Measurements from ENCODE around the gene NPDC1. TPM values are rescaled to one million over a fixed set of nuclear protein-coding genes. Genes with fewer than 3 reads are reported as not detected.

NPDC1 gene
- 27.3 and 49.4 TPM in 2 replicates for total RNA-seq

DNA sequence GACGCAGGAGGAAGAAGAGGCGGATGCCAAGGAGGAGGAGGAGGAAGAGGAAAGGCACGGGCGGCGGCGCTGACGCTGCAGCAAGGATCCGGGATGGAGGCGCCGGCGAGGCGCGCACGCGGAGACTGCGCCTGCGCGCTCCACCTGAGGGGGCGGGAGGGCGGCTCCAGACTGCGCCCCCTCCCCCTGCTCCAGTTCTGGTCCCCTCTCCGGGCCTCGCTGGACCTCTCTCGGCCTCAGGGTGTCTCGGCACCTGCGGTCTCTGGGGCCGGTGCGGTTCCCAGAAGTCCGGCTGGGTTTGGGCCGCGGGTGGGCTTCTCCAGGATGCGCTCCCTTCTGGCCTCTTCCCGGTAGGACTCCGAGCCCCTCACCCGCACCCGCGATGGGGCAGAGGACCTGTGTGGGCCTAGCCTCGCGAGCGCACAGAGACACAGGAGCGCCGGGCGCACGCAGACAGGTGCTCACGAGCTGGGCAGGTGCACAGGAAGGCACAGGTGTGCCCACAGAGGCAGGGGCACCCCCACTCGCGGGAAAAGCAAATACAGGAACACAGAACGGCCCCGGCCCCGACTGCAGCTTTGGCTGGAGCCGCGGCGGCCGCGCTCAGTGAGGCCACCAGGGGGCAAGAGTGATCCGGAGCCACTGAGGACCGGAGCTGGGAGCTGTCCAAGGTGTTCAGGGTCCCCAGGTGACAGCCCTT is at the start of gene NPDC1:
Gene NPDC1, minus strand, starts transcription at position 90 of the 700 bp plus-strand sequence. CDS start 188 bp downstream, outside the sequence.

DNA sequence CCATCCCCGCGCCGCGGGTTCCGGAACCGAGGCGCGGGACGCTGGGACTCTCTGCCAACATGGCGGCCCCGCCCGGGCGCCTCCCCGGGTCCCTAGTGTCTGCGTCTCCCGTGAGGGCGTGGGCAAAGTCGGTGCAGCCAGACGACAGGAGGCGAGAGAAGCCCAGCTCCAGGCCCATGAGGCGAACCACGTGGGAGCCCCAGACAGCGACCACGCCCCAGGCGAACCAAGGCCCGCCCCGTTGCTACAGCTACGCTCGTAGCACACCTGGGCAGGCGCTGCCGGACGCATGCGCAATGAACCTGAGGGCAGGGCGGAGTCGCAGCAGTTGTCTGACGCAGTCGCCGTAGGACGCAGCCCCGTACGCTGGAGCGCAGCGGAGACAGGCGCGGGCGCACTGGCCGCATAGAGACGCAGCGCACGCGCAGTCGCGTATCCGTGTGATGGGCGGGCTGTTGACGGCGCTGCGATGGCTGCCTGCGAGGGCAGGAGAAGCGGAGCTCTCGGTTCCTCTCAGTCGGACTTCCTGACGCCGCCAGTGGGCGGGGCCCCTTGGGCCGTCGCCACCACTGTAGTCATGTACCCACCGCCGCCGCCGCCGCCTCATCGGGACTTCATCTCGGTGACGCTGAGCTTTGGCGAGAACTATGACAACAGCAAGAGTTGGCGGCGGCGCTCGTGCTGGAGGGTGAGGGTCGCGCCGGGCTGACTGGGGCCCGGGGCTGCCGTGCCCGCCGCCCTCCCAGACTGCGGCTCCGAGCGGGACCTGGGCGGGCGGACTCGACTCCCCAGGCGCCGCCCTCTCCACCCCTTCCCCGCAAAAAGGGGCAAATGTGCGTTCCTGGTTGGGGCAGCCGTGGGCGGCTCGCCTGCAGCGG is 40.8 kb upstream of the NPDC1 start, which contains the start of gene MAN1B1:
Gene MAN1B1, plus strand, starts transcription at position 455 of the 878 bp plus-strand sequence. Its CDS starts 15 bp downstream, at position 470.

DNA sequence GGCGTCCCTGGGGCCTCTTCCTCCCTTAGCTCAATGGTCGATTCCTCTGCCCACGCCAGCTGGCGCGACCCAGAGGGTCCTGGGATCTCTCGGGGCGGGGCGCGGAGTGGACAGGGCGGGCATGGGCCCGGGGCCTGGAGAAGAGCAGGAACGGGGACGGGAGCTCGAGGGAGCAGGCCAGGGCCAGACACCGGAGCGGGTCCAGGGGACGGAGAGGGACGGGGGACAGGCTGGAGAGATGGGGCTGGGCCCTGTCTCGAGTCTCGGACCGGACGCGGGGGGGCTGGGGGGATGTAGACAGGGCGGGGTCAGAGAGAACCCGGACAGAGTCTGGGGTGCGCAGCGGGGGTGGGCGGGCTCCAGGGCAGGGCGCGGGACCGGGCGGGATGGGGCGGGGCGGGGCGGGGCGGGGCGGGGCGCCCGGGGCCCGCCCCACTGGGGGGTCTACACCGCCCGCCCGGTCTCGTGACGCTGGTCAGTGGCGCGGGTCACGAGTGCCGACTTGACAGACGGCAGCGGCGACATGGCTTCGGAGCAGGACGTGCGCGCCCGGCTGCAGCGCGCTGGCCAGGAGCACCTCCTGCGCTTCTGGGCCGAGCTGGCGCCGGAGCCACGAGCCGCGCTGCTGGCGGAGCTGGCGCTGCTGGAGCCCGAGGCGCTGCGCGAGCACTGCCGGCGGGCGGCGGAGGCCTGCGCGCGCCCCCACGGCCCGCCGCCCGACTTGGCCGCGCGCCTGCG is 31.2 kb upstream of the NPDC1 start, which contains the start of gene UAP1L1:
Gene UAP1L1, plus strand, starts transcription at position 508 of the 738 bp plus-strand sequence. Its CDS starts 16 bp downstream, at position 524.

GRCh38 chr9:137070201-137070905 is 24.4 kb upstream of the NPDC1 start, which contains the start of gene SAPCD2:
Gene SAPCD2 (minus strand): TSS chr9:137070557. CDS start chr9:137070460, 97 bp downstream.

DNA sequence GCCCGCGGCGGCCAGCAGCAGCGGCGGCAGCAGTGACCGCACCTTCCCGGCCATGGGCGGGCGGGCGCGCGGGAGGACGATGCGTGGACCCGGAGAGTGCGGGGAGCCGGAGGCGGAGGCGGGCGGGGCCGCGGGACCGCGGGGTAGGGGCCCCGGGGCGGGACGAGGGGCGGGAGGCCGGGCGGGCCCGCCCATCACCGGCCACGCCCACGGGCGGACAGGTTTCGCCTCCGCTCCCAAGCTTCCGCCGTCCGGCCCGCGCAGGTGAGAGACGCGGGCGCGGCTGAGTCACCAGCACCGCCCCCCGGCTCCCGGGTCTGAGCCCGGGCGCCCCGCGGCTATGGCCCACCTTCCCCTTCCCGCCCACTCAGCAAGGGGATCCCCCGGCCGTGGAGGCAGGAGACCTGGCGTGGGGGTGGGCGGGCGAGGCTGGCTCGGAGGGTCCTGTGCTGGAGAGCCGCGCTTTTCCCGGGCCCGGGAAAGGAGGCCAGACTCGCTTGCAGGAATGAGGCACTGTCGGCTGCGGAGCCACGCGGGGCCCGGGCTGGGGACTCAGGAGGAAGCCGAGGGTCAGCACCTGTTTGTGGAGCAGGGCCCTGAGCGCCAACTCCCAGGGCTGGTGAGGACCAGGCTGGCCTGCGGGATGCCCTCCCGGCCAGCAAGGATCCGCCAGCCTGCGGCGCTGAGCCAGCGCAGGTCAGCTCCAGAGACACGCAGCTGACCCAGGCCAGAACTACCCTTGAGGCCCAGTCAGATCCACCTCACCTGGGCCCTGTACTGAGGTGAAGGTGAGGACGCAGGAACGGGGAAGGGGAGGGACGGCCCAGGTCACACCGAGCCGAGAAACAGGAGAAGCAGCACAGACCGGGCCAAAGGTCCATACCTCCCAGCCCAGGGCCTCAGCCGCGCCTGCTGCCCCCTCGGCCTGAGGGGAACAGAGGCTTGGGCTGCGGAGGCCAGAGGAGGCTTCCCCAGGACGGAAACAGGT is 8.3 kb upstream of the NPDC1 start, which contains the start of gene ENTPD2:
Gene ENTPD2, minus strand, starts transcription at position 118 of the 988 bp plus-strand sequence. Its CDS starts 64 bp downstream, at position 54.

GRCh38 chr9:137031904-137032640 is 13.9 kb downstream of the NPDC1 start, which contains the start of gene FUT7:
Gene FUT7 (minus strand): TSS chr9:137032088. CDS start chr9:137031991, 97 bp downstream.

DNA sequence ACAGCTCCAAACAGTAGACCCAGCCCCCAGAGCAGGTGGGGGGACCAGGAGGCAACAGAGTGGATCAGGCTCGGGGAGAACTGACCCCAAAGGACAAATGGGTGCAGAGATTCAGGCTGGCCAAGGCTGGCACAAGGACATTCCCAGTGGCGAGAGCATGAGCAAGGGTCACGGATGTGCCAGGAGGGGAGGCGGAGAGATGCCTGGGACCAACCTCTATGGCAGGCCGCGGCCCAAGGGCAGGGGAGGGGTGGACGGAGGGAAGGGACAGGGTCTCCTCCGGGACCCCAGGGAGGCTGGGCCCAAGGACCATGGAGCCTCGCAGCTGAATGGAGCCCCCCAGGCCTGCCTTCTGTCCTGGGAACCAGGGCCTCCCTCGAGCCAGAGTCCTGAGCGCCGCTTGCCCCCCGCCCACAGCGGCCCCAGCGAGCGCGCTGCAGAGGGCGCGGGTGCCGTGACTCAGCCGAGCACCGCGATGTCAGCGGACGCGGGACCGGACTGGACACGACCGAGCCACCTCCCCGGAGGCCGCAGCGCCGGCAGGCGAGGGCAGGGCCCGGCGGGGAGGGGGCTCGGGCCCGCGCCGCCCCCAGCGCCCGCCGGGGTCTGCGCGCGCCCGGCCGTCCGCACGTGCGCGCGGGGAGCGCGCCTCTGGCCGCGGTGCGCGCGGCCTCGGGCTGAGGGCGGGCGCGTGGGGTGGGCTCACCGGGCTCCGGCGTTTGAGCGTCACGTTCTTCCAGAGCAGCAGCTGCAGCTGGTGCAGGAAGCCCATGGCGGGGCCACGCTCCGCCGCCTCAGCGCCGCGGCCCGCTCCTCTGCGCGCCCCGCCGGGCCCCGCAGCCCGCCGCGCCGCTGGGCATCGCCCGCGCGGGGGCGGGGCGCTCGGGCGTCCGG is 18.4 kb downstream of the NPDC1 start, which contains the start of gene ABCA2:
Gene ABCA2, minus strand, starts transcription at position 869 of the 894 bp plus-strand sequence. Its CDS starts 97 bp downstream, at position 772.

DNA sequence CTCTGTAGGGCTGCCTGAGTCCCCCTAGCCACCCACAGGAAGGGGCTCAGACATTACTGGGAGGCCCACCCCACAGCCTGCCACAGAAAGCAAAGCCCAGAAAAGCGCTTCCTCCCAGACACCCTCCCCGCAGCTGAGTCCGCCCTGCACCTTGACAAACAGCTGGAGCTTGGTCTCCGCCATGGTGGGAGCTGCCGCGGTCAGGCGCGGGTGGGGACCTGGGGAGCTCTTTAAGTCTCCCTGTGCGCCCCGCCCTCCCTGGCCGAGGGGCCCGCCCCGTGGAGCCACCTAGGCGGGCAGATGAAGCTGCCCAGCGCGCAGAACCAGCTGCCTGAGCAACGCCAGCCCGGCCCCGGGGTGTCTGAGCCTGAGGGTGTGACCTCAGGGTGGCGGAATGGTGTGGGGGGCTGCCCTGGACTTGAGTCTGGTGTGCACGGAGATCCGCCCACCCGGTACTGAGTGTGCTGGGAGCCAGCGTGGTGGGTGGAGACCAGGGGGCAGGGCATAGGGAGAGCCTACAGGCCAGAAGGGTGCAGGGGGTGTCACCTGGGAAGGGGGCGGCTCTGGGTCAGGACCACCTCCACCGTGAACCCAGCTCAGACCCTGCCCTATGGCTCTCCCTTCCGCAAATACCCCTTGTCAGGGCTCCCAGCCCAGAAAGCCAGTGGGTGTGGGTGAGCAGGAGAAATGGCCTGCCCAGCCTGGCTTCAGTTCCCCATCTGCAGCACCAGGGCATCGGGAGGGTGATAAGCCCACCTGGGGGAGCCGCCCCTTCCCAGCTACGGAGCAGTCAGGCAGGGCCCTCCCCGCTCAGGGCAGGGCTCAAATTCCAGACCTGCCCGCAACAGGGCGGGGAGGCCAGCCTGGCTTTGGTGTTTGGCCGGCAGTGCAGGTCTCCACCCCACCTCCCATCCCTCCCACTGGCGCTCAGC is 49.4 kb downstream of the NPDC1 start, which contains the start of gene CLIC3:
Gene CLIC3, minus strand, starts transcription at position 208 of the 932 bp plus-strand sequence. Its CDS starts 25 bp downstream, at position 183.

GRCh38 chr9:136991993-136992818 is 53.8 kb downstream of the NPDC1 start, which contains the start of gene PAXX:
Gene PAXX (plus strand): TSS chr9:136992422. CDS start chr9:136992444, 22 bp downstream.

Other genes starting within 250 kb of the NPDC1 start
- gene CCDC183, start 249.8 kb downstream of the NPDC1 start, total RNA-seq, result 0.30 and 0.32 TPM in 2 replicates
- gene RABL6, start 238.2 kb downstream of the NPDC1 start, total RNA-seq, result 46.3 and 70.5 TPM in 2 replicates
- gene AJM1, start 203.7 kb downstream of the NPDC1 start, total RNA-seq, result 2.1 and 2.4 TPM in 2 replicates
- 65.8 and 98.9 TPM in 2 replicates for gene PHPT1, start 196.8 kb downstream of the NPDC1 start, total RNA-seq
- gene MAMDC4, start 193.8 kb downstream of the NPDC1 start, total RNA-seq, result 2.7 and 4.0 TPM in 2 replicates
- gene EDF1, start 179.9 kb downstream of the NPDC1 start, total RNA-seq, result 209 and 275 TPM in 2 replicates
- 5.6 and 16.0 TPM in 2 replicates for gene TRAF2, start 159.7 kb downstream of the NPDC1 start, total RNA-seq
- gene FBXW5, start 101.4 kb downstream of the NPDC1 start, total RNA-seq, result 142 and 159 TPM in 2 replicates
- gene C8G, start 100.9 kb downstream of the NPDC1 start, total RNA-seq, result 0.59 TPM in 1 of 2 replicates, not detected in the other
- 0.30 and 0.51 TPM in 2 replicates for gene LCN12, start 93.9 kb downstream of the NPDC1 start, total RNA-seq
- gene PTGDS, start 68.7 kb downstream of the NPDC1 start, total RNA-seq, result 8.3 and 21.4 TPM in 2 replicates
- gene LCNL1, start 63.2 kb downstream of the NPDC1 start, total RNA-seq, result 0.88 and 1.5 TPM in 2 replicates
- gene PAXX, start 53.8 kb downstream of the NPDC1 start, total RNA-seq, result 13.5 and 17.8 TPM in 2 replicates
- 2.5 and 3.3 TPM in 2 replicates for gene CLIC3, start 49.6 kb downstream of the NPDC1 start, total RNA-seq
- 46.0 and 68.3 TPM in 2 replicates for gene ABCA2, start 17.9 kb downstream of the NPDC1 start, total RNA-seq
- under 0.01 TPM in 1 of 2 replicates, not detected in the other for gene FUT7, start 14.1 kb downstream of the NPDC1 start, total RNA-seq
- gene ENTPD2, start 7.9 kb upstream of the NPDC1 start, total RNA-seq, result not detected in 2 replicates
- gene SAPCD2, start 24.4 kb upstream of the NPDC1 start, total RNA-seq, result 0.89 and 5.7 TPM in 2 replicates
- gene UAP1L1, start 31.3 kb upstream of the NPDC1 start, total RNA-seq, result 18.7 and 21.5 TPM in 2 replicates
- 176 and 185 TPM in 2 replicates for gene MAN1B1, start 40.8 kb upstream of the NPDC1 start, total RNA-seq
- 69.1 and 79.6 TPM in 2 replicates for gene DPP7, start 68.6 kb upstream of the NPDC1 start, total RNA-seq
- gene GRIN1, start 93.0 kb upstream of the NPDC1 start, total RNA-seq, result 0.09 TPM in 1 of 2 replicates, not detected in the other
- gene LRRC26, start 123.9 kb upstream of the NPDC1 start, total RNA-seq, result not detected in 2 replicates
- gene TMEM210, start 125.9 kb upstream of the NPDC1 start, total RNA-seq, result not detected in 2 replicates
- gene ANAPC2, start 142.4 kb upstream of the NPDC1 start, total RNA-seq, result 25.5 and 28.8 TPM in 2 replicates
- gene SSNA1, start 142.5 kb upstream of the NPDC1 start, total RNA-seq, result 51.0 and 65.9 TPM in 2 replicates
- 6.2 and 8.9 TPM in 2 replicates for gene TPRN, start 154.6 kb upstream of the NPDC1 start, total RNA-seq
- gene TMEM203, start 159.5 kb upstream of the NPDC1 start, total RNA-seq, result 32.1 and 32.8 TPM in 2 replicates
- 2.7 and 5.4 TPM in 2 replicates for gene NDOR1, start 159.5 kb upstream of the NPDC1 start, total RNA-seq
- gene RNF208, start 176.1 kb upstream of the NPDC1 start, total RNA-seq, result 0.30 and 0.83 TPM in 2 replicates
- gene CYSRT1, start 179.0 kb upstream of the NPDC1 start, total RNA-seq, result 0.30 and 0.46 TPM in 2 replicates
- not detected in 2 replicates for gene RNF224, start 181.3 kb upstream of the NPDC1 start, total RNA-seq
- under 0.01 TPM in 1 of 2 replicates, not detected in the other for gene SLC34A3, start 184.7 kb upstream of the NPDC1 start, total RNA-seq
- gene TUBB4B, start 195.1 kb upstream of the NPDC1 start, total RNA-seq, result 60.9 and 219 TPM in 2 replicates
- not detected in 2 replicates for gene STPG3, start 205.1 kb upstream of the NPDC1 start, total RNA-seq
- 36.5 and 54.9 TPM in 2 replicates for gene NELFB, start 209.2 kb upstream of the NPDC1 start, total RNA-seq
- 19.0 and 33.5 TPM in 2 replicates for gene TOR4A, start 231.5 kb upstream of the NPDC1 start, total RNA-seq